VCaP (cell line): ENCODE results near the gene APC2.

Experiments
- H3K27ac ChIP-seq: fragments of 450-650 bp; 2 replicates; pipeline ENCODE4 v1.5.1; 2017
- TF ChIP-seq, protein P1 (sequence below): fragments of 450-650 bp; conservative IDR thresholded peaks from 2 replicates; pipeline ENCODE4 v1.5.1; 2017; ENCODE audit warnings: mild to moderate bottlenecking, moderate library complexity

The APC2 gene

DNA sequence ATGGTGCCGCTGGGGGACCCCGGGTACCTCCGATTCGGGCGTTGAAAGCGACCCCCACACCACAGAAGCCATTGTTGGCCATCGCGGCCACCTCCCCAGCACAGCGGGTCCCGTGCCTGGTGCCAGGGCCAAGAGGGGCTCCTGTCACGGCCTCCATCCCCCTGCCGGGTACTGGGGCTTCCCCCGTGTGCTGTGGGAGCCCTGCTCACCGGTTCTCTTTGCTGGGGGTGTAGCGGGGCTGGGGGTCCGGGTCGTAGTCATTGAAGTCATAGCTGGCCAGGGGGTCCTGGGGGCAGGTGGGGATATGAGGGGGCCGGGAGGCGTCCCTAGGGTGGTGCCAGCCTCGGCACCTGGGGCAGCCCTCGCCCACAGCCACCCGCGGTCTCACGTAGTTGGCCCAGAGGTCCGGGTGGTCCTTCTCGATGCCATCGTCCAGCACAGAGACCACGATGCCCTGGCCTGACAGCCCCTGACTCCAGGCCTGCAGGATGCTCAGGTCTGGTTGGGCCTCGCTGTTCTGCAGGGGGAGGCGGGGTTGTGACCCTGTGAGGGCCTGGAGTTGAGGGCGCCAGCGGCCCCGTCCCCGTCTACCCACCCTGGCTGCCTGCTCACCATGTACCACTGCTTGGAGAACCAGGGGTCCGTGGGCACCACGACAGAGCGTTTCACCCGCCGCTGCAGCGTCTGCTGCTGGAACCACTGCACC, 37.8 kb downstream of the APC2 start:
- TF ChIP-seq, protein P1, sequence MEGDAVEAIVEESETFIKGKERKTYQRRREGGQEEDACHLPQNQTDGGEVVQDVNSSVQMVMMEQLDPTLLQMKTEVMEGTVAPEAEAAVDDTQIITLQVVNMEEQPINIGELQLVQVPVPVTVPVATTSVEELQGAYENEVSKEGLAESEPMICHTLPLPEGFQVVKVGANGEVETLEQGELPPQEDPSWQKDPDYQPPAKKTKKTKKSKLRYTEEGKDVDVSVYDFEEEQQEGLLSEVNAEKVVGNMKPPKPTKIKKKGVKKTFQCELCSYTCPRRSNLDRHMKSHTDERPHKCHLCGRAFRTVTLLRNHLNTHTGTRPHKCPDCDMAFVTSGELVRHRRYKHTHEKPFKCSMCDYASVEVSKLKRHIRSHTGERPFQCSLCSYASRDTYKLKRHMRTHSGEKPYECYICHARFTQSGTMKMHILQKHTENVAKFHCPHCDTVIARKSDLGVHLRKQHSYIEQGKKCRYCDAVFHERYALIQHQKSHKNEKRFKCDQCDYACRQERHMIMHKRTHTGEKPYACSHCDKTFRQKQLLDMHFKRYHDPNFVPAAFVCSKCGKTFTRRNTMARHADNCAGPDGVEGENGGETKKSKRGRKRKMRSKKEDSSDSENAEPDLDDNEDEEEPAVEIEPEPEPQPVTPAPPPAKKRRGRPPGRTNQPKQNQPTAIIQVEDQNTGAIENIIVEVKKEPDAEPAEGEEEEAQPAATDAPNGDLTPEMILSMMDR: no peak
- H3K27ac ChIP-seq: no peak overlapping the region

DNA sequence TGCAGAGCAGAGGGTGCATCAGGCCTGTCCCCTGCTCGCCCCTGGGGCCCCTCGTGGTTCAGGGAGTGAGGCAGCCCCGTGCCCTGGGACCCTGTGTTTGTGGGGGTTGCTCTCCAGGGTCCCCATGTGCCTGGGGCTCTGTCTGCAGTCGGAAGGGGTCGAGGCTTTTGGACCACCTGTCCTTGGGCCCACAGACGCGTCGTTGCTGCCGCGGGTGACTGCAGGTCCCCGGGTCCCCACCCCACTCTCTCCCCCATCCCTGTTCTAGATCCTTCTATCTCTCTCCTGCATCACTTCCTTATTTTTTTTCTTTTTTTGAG, 38.3 kb downstream of the APC2 start:
- TF ChIP-seq, protein P1: no peak
- no peak overlapping the region for H3K27ac ChIP-seq

DNA sequence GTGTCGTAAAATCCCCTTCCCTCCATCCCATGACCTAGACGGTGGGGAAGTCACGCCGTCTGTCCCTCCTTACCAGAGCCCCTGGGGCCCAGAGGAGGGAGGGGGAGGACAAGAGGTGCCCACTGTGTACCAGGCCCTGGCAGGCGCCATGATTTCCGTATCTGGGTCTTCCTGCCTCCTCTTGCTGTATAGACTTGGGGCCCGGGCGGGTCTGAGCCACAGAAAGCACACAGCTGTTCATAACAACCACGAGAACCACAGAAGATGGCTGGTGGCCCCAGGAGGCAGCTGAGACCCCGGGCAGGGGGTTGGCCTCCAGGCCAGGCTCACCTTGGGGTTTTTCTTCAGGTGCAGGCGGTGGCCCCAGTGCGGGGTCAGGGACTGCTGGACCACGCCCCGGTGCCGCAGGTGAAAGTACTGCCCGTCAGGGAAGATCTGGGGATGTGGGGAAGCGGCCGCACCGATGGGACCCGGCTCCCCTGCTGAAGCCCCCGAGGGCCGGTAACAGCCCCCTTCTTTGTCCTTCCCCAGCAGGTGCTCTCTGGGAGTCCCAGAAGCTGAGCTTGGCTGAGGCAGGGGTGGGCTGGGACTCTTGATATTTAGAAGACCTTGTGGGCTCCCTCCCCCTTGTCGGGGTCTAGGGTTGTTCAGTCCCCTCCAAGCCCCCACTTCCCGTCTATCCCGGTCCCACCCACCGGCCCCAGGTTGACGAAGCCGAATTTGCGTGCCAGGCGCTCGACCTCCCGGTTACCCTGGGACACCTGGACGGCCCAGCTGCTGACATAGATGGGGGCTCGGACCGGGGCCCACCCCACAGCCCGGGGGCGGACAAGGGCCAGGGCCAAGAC, 39.8 kb downstream of the APC2 start:
- H3K27ac ChIP-seq: peak overlapping the region; percentile 75
- TF ChIP-seq, protein P1: no peak

DNA sequence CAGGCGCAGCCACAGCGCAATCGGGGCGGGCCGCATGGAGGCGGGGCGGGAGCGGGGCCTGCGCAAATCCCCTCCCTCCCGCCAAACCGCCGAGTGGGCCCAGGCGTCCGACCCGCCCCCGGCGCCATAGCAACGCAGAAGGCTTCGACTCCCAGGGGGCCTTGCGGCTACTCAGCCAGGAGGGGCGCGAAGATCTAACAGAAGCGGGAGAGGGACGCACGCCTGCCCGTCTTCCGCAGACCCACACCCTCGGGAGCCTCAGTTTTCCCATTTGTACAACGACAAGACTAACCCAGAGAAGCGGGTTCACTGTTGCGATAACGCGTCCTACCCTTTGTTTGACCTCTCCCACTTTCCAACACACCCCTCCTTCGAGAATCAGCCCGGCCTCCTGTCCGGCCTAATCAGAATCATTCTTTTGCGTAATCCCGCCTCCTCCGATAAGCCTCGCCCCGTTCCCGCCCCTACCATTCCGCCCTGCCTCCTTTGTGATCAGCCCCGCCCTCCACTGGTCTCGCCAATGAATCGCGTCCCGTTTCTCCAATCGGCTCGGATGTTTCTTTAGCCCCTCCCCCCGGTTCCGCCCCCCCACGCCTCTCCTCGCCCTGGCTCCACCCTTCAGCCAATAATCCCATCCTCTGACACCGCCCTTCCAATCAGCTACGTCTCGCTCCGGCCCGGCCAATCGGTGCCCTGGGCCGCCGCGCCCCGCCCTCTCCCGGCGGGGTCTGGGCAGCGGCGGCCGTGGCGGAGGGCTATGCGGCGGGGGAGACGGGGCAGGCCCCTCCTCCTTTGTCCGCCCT, 40.6 kb downstream of the APC2 start, which contains the start of gene PCSK4:
PCSK4 (minus strand) TSS at position 40 of the 803 bp plus-strand sequence; CDS start at position 36, 4 bp downstream.
- TF ChIP-seq, protein P1: no peak
- H3K27ac ChIP-seq: peak within 1 kb of the TSS; percentile 75

DNA sequence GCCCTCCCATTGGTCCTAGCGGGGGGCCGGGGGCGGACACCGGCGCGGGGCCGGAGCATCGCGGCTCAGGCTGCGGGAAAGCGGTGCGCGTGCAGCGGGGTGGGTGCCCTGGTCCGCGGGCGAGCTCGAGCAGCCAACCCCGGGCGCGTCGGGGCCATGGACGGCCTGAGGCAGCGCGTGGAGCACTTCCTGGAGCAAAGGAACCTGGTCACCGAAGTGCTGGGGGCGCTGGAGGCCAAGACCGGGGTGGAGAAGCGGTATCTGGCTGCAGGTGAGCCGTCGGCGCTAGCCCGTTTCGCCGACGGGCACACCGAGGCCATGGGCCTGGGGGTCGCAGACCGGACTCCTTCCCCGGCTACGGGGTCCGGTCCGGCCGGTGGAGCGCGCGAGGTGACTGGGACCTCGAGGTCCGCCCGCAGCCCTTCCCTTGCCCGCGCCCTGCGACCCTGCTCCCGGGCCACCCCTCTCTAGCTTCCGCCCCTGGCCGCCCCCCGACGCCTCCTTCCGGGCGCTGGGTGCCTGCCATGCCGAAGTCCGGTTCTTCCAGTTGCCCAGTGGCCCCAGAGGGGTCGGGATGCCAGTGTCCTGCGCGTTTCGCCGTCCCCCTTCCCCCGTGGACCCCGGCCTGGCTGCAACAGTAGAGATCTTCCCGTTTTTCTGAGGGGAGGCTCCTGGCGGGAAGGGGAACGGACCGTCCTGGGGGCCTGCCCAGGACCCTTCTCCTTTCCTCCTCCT, 41.4 kb downstream of the APC2 start, which contains the start of gene REEP6:
REEP6 (plus strand) TSS at position 68 of the 735 bp plus-strand sequence; CDS start at position 157, 89 bp downstream.
- TF ChIP-seq, protein P1: no peak
- H3K27ac ChIP-seq: peak within 1 kb of the TSS; percentile 75

DNA sequence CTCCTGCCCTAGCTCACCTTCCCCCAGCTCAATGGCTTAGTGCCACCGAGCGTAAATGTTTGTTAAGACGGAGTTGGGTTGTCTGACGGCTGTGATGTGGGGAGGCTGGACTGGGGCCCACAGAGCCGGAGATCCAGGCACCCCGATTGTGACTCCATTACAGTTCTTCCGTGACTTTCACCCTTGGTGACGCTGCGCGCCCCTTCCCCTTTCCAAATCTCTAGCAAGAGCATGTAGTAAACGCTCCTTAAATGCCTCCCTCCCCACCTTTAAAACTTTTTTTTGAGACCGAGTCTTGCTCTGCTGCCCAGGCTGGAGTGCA, 41.9 kb downstream of the APC2 start:
- peak overlapping the region; percentile 44; the same call in 1 of the 2 replicates for H3K27ac ChIP-seq
- TF ChIP-seq, protein P1: no peak
